Measurements from ENCODE around the gene TCERG1L.

The TCERG1L gene

GRCh38 chr10:131150126-131150525 lies 161.4 kb downstream of the TCERG1L start:
- Histone ChIP-seq H3K4me3 (IDR thresholded peaks at IDR 0.05; ENCODE audit: insufficient read depth, low read depth, low read length) (no peak overlapping the region), H3K4me1 (ENCODE audit: low read depth, poor library complexity, severe bottlenecking) (no peaks in the 10 kb centered on the region), H4K20me1 (ENCODE audit: insufficient read depth) (no peaks in the 10 kb centered on the region), H3K36me3 (ENCODE audit: insufficient read depth) (no peaks in the 10 kb centered on the region), H2AFZ (ENCODE audit: low read depth) (no peak overlapping the region), H3K9ac (no peak overlapping the region), H3K4me2 (no peak overlapping the region), H3K27me3 (ENCODE audit: insufficient read depth, low read depth) (no peaks in the 10 kb centered on the region), H3K27ac (no peak overlapping the region), H3K79me2 (ENCODE audit: insufficient read depth, low read depth) (no peaks in the 10 kb centered on the region)
- no peak for TF ChIP-seq CTCF (conservative IDR thresholded peaks at IDR 0.05; ENCODE audit: low read depth, low read length)

GRCh38 chr10:131149586-131149985 lies 161.9 kb downstream of the TCERG1L start:
- no peaks in the 10 kb centered on the region for H4K20me1 ChIP-seq (ENCODE audit: insufficient read depth)
- H3K27ac ChIP-seq: no peak overlapping the region
- no peaks in the 10 kb centered on the region for H3K27me3 ChIP-seq (ENCODE audit: insufficient read depth, low read depth)
- no peak overlapping the region for H3K9ac ChIP-seq
- H3K79me2 ChIP-seq (ENCODE audit: insufficient read depth, low read depth): no peaks in the 10 kb centered on the region
- H3K4me1 ChIP-seq (ENCODE audit: low read depth, poor library complexity, severe bottlenecking): no peaks in the 10 kb centered on the region
- H3K4me3 ChIP-seq (IDR thresholded peaks at IDR 0.05; ENCODE audit: insufficient read depth, low read depth, low read length): no peak overlapping the region
- H2AFZ ChIP-seq (ENCODE audit: low read depth): no peak overlapping the region
- H3K36me3 ChIP-seq (ENCODE audit: insufficient read depth): no peaks in the 10 kb centered on the region
- H3K4me2 ChIP-seq: no peak overlapping the region
- TF ChIP-seq CTCF (conservative IDR thresholded peaks at IDR 0.05; ENCODE audit: low read depth, low read length): no peak

DNA sequence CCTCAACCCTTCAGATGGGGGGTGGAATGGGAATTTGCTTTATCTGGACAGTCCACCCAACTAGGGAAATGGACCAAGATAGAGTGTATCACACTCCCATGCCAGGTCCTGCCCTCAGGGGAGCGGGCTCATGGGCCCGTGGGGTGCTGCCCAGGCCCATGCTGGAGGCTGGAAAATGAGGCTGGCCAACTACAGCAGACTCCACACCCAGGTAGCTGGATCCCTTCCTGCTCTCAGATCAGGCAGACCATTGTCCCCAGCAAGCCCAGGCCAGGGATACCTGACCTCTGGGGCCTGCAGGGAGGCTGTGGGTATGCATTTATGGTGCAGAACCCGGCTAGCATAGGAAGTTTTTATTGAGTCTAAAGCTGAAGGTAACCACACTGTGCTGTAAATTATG lies 162.4 kb downstream of the TCERG1L start:
- Histone ChIP-seq H3K4me1 (ENCODE audit: low read depth, poor library complexity, severe bottlenecking) (no peaks in the 10 kb centered on the region), H3K4me2 (no peak overlapping the region), H3K27me3 (ENCODE audit: insufficient read depth, low read depth) (no peaks in the 10 kb centered on the region), H3K9ac (no peak overlapping the region), H3K4me3 (IDR thresholded peaks at IDR 0.05; ENCODE audit: insufficient read depth, low read depth, low read length) (no peak overlapping the region), H3K79me2 (ENCODE audit: insufficient read depth, low read depth) (no peaks in the 10 kb centered on the region), H4K20me1 (ENCODE audit: insufficient read depth) (no peaks in the 10 kb centered on the region), H3K27ac (no peak overlapping the region), H2AFZ (ENCODE audit: low read depth) (no peak overlapping the region), H3K36me3 (ENCODE audit: insufficient read depth) (no peaks in the 10 kb centered on the region)
- TF ChIP-seq CTCF (conservative IDR thresholded peaks at IDR 0.05; ENCODE audit: low read depth, low read length): no peak

GRCh38 chr10:131148270-131148669 lies 163.3 kb downstream of the TCERG1L start:
- H3K27me3 ChIP-seq (ENCODE audit: insufficient read depth, low read depth): no peaks in the 10 kb centered on the region
- H3K79me2 ChIP-seq (ENCODE audit: insufficient read depth, low read depth): no peaks in the 10 kb centered on the region
- no peaks in the 10 kb centered on the region for H4K20me1 ChIP-seq (ENCODE audit: insufficient read depth)
- no peaks in the 10 kb centered on the region for H3K4me1 ChIP-seq (ENCODE audit: low read depth, poor library complexity, severe bottlenecking)
- H3K4me2 ChIP-seq: no peak overlapping the region
- no peak for TF ChIP-seq CTCF (conservative IDR thresholded peaks at IDR 0.05; ENCODE audit: low read depth, low read length)
- no peak overlapping the region for H3K27ac ChIP-seq
- H3K9ac ChIP-seq: no peak overlapping the region
- H3K36me3 ChIP-seq (ENCODE audit: insufficient read depth): no peaks in the 10 kb centered on the region
- H3K4me3 ChIP-seq (IDR thresholded peaks at IDR 0.05; ENCODE audit: insufficient read depth, low read depth, low read length): no peak overlapping the region
- no peak overlapping the region for H2AFZ ChIP-seq (ENCODE audit: low read depth)

All from KMS-11 (cell line).